ENCODE measurements around the gene TEAD1.

DNA sequence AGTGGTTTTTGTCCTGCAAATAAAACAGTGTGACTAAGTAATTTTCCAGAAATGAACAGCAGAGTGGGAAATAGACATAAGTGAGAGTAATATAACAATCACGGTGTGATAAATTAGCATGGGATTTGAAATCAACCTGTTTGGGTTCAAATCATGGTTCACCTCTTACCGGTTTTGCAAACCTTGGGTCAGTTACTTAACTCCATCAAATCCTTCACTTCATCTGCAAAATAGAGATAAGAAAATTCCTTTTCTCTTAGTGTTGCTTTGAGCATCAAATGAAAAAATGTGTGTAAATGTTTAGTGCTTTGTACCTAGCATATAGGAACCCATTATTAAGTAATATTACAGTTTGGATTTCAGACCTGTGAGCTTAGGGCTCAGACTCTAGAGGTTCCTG is 152.2 kb downstream of the TEAD1 start:
- TF ChIP-seq, protein P1, sequence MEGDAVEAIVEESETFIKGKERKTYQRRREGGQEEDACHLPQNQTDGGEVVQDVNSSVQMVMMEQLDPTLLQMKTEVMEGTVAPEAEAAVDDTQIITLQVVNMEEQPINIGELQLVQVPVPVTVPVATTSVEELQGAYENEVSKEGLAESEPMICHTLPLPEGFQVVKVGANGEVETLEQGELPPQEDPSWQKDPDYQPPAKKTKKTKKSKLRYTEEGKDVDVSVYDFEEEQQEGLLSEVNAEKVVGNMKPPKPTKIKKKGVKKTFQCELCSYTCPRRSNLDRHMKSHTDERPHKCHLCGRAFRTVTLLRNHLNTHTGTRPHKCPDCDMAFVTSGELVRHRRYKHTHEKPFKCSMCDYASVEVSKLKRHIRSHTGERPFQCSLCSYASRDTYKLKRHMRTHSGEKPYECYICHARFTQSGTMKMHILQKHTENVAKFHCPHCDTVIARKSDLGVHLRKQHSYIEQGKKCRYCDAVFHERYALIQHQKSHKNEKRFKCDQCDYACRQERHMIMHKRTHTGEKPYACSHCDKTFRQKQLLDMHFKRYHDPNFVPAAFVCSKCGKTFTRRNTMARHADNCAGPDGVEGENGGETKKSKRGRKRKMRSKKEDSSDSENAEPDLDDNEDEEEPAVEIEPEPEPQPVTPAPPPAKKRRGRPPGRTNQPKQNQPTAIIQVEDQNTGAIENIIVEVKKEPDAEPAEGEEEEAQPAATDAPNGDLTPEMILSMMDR (IDR thresholded peaks at IDR 0.05), result no peak
- TF ChIP-seq POLR2A (IDR thresholded peaks at IDR 0.05), result no peak
